Measurements from ENCODE around the gene LMOD3. TPM values are rescaled to one million over a fixed set of nuclear protein-coding genes. Genes with fewer than 3 reads are reported as not detected.

The LMOD3 gene
- total and polyA plus RNA-seq, 9 of the 15 experiments (the other 6 are each of a cell fraction or from before 2014, with no cell fraction given), result 0.03 TPM; not detected in 8

- TF ChIP-seq NCOR1 (IDR thresholded peaks at IDR 0.05), result no peak
- no peak for TF ChIP-seq ARID4B (CRISPR knock-in tag; IDR thresholded peaks at IDR 0.05)
- no peak for TF ChIP-seq ZBTB26 (CRISPR knock-in tag; IDR thresholded peaks at IDR 0.05)
- TF ChIP-seq HDAC8 (tag; IDR thresholded peaks at IDR 0.05), result no peak
- TF ChIP-seq TCF15 (CRISPR knock-in tag; IDR thresholded peaks at IDR 0.05), result no peak
Measured at GRCh38 chr3:69080233-69080920, 42.0 kb downstream of the LMOD3 start, which contains the start of gene UBA3 (continued).

All from K562 (cell line).